DND-41 (cell line): ENCODE measurements around the gene IL13RA2.

Source experiments
- ATAC-seq: fragments of 200-7000 bp; cut with Tn5 transposase; 3 replicates; pipeline ENCODE4 v1.9.1; 2021; ENCODE audit warnings: low read depth; ENCODE audit not compliant: insufficient read depth
- DNase-seq: peaks from one replicate; pipeline ENCODE4 v3.0.0-alpha.2; 2020
- H2AFZ ChIP-seq: 2 replicates; pipeline ENCODE4 v1.6.0; 2012; ENCODE audit warnings: low read depth, low read length
- H3K27ac ChIP-seq: 2 replicates; pipeline ENCODE4 v1.5.1; 2012; ENCODE audit warnings: low read length, inconsistent platforms
- H3K27me3 ChIP-seq: fragments of 200-600 bp; sonication (generic); 2 replicates; pipeline ENCODE4 v1.6.0; 2012; ENCODE audit warnings: low read length, mild to moderate bottlenecking, inconsistent platforms; ENCODE audit not compliant: insufficient read depth, poor library complexity
- H3K36me3 ChIP-seq: 2 replicates; pipeline ENCODE4 v1.5.1; 2012; ENCODE audit warnings: low read length, inconsistent platforms; ENCODE audit not compliant: insufficient read depth
- H3K4me1 ChIP-seq: 2 replicates; pipeline ENCODE4 v1.5.1; 2012; ENCODE audit warnings: mild to moderate bottlenecking, low read length; ENCODE audit not compliant: insufficient read depth
- H3K4me2 ChIP-seq: 2 replicates; pipeline ENCODE4 v1.6.0; 2012; ENCODE audit warnings: mild to moderate bottlenecking, moderate library complexity, low read length, inconsistent platforms; ENCODE audit not compliant: insufficient read depth
- H3K4me3 ChIP-seq, 2 experiments: fragments of 200-600 bp in 1 of 2; shearing (Covaris generic) in 1 of 2; 2 replicates each; pipeline ENCODE4 v1.5.1; 2012 to 2016; ENCODE audit warnings: inconsistent platforms in 2 of 2, low read length in 2 of 2, mild to moderate bottlenecking in 2 of 2, low read depth in 1 of 2, moderate library complexity in 1 of 2
- H3K79me2 ChIP-seq: 2 replicates; pipeline ENCODE4 v1.6.0; 2012; ENCODE audit warnings: low read length, inconsistent platforms; ENCODE audit not compliant: insufficient read depth
- H3K9ac ChIP-seq: 2 replicates; pipeline ENCODE4 v1.6.0; 2012; ENCODE audit warnings: low read depth, mild to moderate bottlenecking, inconsistent platforms, low read length, moderate library complexity
- H3K9me3 ChIP-seq: 2 replicates; pipeline ENCODE4 v1.5.1; 2012; ENCODE audit warnings: low read length, moderate library complexity, mild to moderate bottlenecking, inconsistent platforms; ENCODE audit not compliant: insufficient read depth, severe bottlenecking
- H4K20me1 ChIP-seq: 2 replicates; pipeline ENCODE4 v1.6.0; 2012; ENCODE audit warnings: low read length; ENCODE audit not compliant: insufficient read depth
- CTCF ChIP-seq: IDR thresholded peaks from 2 replicates; pipeline ENCODE4 v1.5.1; 2012; ENCODE audit warnings: borderline replicate concordance, low read length, moderate library complexity, mild to moderate bottlenecking; ENCODE audit not compliant: poor library complexity, severe bottlenecking; ENCODE audit errors: extremely low read depth
- EZH2 ChIP-seq: IDR thresholded peaks from 3 replicates; pipeline ENCODE4 v1.6.1; 2012; ENCODE audit warnings: borderline replicate concordance, low read depth, mild to moderate bottlenecking, moderate library complexity, low read length, inconsistent platforms; ENCODE audit not compliant: severe bottlenecking

Gene IL13RA2

GRCh38 chrX:115018944-115019343, 1.5 kb upstream of the IL13RA2 start:
- H3K36me3 ChIP-seq: no peaks in the 10 kb centered on the region
- no peak overlapping the region for H3K4me3 ChIP-seq
- no peak overlapping the region for H3K9ac ChIP-seq
- no peak overlapping the region for H3K4me2 ChIP-seq
- H3K9me3 ChIP-seq: no peaks in the 10 kb centered on the region
- no peaks in the 10 kb centered on the region for H3K27me3 ChIP-seq
- H2AFZ ChIP-seq: no peak overlapping the region
- H3K79me2 ChIP-seq: no peaks in the 10 kb centered on the region
- H3K27ac ChIP-seq: no peak overlapping the region
- DNase-seq (no peak), ATAC-seq (no peak)
- no peak for TF ChIP-seq CTCF
- no peak for TF ChIP-seq EZH2
- H4K20me1 ChIP-seq: no peaks in the 10 kb centered on the region
- no peaks in the 10 kb centered on the region for H3K4me1 ChIP-seq

GRCh38 chrX:115018040-115018647, 728 bp upstream of the IL13RA2 start:
- no peak overlapping the region for H3K4me3 ChIP-seq
- no peaks in the 10 kb centered on the region for H3K9me3 ChIP-seq
- H3K9ac ChIP-seq: no peak overlapping the region
- no peaks in the 10 kb centered on the region for H3K79me2 ChIP-seq
- no peak overlapping the region for H2AFZ ChIP-seq
- no peaks in the 10 kb centered on the region for H4K20me1 ChIP-seq
- no peak for ATAC-seq
- no peak for TF ChIP-seq CTCF
- TF ChIP-seq EZH2: no peak
- H3K4me2 ChIP-seq: no peak overlapping the region
- H3K36me3 ChIP-seq: no peaks in the 10 kb centered on the region
- no peaks in the 10 kb centered on the region for H3K4me1 ChIP-seq
- no peaks in the 10 kb centered on the region for H3K27me3 ChIP-seq
- H3K27ac ChIP-seq: no peak overlapping the region
- DNase-seq: no peak

GRCh38 chrX:115013705-115014104, 3.7 kb downstream of the IL13RA2 start:
- Histone ChIP-seq H3K9ac (no peak overlapping the region), H3K27ac (no peak overlapping the region), H4K20me1 (no peaks in the 10 kb centered on the region), H2AFZ (no peak overlapping the region), H3K4me1 (no peaks in the 10 kb centered on the region), H3K9me3 (no peaks in the 10 kb centered on the region), H3K36me3 (no peaks in the 10 kb centered on the region), H3K4me3 (no peak overlapping the region), H3K4me2 (no peak overlapping the region), H3K27me3 (no peaks in the 10 kb centered on the region), H3K79me2 (no peaks in the 10 kb centered on the region)
- DNase-seq: no peak
- ATAC-seq: no peak
- TF ChIP-seq CTCF: no peak
- TF ChIP-seq EZH2: no peak

GRCh38 chrX:115011428-115011827, 6.0 kb downstream of the IL13RA2 start:
- H3K9ac ChIP-seq: no peak overlapping the region
- TF ChIP-seq CTCF (no peak), EZH2 (no peak)
- no peak overlapping the region for H3K4me2 ChIP-seq
- no peaks in the 10 kb centered on the region for H3K36me3 ChIP-seq
- DNase-seq (no peak), ATAC-seq (no peak)
- no peaks in the 10 kb centered on the region for H3K27me3 ChIP-seq
- no peaks in the 10 kb centered on the region for H3K79me2 ChIP-seq
- H2AFZ ChIP-seq: no peak overlapping the region
- H3K27ac ChIP-seq: no peak overlapping the region
- no peak overlapping the region for H3K4me3 ChIP-seq
- H4K20me1 ChIP-seq: no peaks in the 10 kb centered on the region
- H3K4me1 ChIP-seq: no peaks in the 10 kb centered on the region
- H3K9me3 ChIP-seq: no peaks in the 10 kb centered on the region
